HepG2 (cell line): ENCODE measurements around the gene TPPP2. TPM values are rescaled to one million over a fixed set of nuclear protein-coding genes. Genes with fewer than 3 reads are reported as not detected.

Source experiments
- CBX5 ChIP-seq: sonication (generic); formaldehyde crosslinking; IDR thresholded peaks from 2 replicates; pipeline ENCODE4 v1.4.0; 2020; ENCODE audit warnings: missing genetic modification reagents, borderline replicate concordance
- FOSL1 ChIP-seq: sonication (generic); formaldehyde crosslinking; IDR thresholded peaks from 2 replicates; pipeline ENCODE4 v1.9.0; 2021; ENCODE audit warnings: missing genetic modification reagents, borderline replicate concordance
- FOSL2 ChIP-seq: sonication (generic); formaldehyde crosslinking; IDR thresholded peaks from 2 replicates; pipeline ENCODE4 v1.4.0; 2020; ENCODE audit warnings: missing genetic modification reagents
- IRF2 ChIP-seq: IDR thresholded peaks from 2 replicates; pipeline ENCODE4 v1.6.1; 2018; ENCODE audit warnings: missing genetic modification reagents, missing compliant biosample characterization
- MEF2D ChIP-seq: sonication (generic); formaldehyde crosslinking; IDR thresholded peaks from 2 replicates; pipeline ENCODE4 v1.5.1; 2020; ENCODE audit warnings: mild to moderate bottlenecking, missing genetic modification reagents
- MYC ChIP-seq: sonication (generic); formaldehyde crosslinking; IDR thresholded peaks from 2 replicates; pipeline ENCODE4 v1.9.0; 2021; ENCODE audit warnings: missing genetic modification reagents, borderline replicate concordance
- POGZ ChIP-seq: sonication (generic); formaldehyde crosslinking; IDR thresholded peaks from 2 replicates; pipeline ENCODE4 v1.4.0; 2020; ENCODE audit warnings: mild to moderate bottlenecking, missing genetic modification reagents
- RBAK ChIP-seq: sonication (generic); formaldehyde crosslinking; IDR thresholded peaks from 2 replicates; pipeline ENCODE4 v1.5.1; 2020; ENCODE audit warnings: mild to moderate bottlenecking, missing genetic modification reagents
- TBL1XR1 ChIP-seq: fragments of 150-350 bp; IDR thresholded peaks from 2 replicates; pipeline ENCODE4 v1.6.1; 2014; ENCODE audit warnings: borderline replicate concordance, low read length; ENCODE audit not compliant: partially characterized antibody
- ZBTB20 ChIP-seq: sonication (generic); formaldehyde crosslinking; IDR thresholded peaks from 2 replicates; pipeline ENCODE4 v1.8.1; 2023; ENCODE audit warnings: missing genetic modification reagents, low read depth, mild to moderate bottlenecking, borderline replicate concordance
- ZNF747 ChIP-seq: sonication (generic); formaldehyde crosslinking; IDR thresholded peaks from 2 replicates; pipeline ENCODE4 v1.8.1; 2023; ENCODE audit warnings: missing genetic modification reagents, mild to moderate bottlenecking, borderline replicate concordance
- ZNF891 ChIP-seq: sonication (generic); formaldehyde crosslinking; IDR thresholded peaks from 2 replicates; pipeline ENCODE4 v1.5.0; 2020; ENCODE audit warnings: mild to moderate bottlenecking, missing genetic modification reagents
- polyA plus RNA-seq, 8 experiments: library from polyadenylated mRNA; depleted of rRNA in 3 of 8; stranded (reverse) in 7 of 8; unstranded in 1 of 8; fragments of >200 nt; fragmentation: Illumina TruSeq in 4 of 8; extraction: Trizol in 4 of 8; gene quantifications; 2 replicates each; pipeline versions ENCODE4 v1.2.1 to v1.2.3, GENCODE V29; 2011 to 2016; ENCODE audit warnings: low read depth in 4 of 8, missing spikeins in 1 of 8, mixed read lengths in 1 of 8; ENCODE audit not compliant: insufficient read depth in 1 of 8
- total RNA-seq, 5 experiments: library from RNA; depleted of rRNA; stranded (reverse); fragments of >200 nt; fragmentation: Illumina TruSeq; extraction: Trizol; gene quantifications; 2 replicates each; pipeline ENCODE4 v1.2.3, GENCODE V29; 2016; ENCODE audit warnings: low read depth in 1 of 5
- TF ChIP-seq, protein P1 (sequence below): sonication (generic); formaldehyde crosslinking; IDR thresholded peaks from 2 replicates; pipeline ENCODE4 v1.4.0; 2020; ENCODE audit warnings: mild to moderate bottlenecking, missing genetic modification reagents, borderline replicate concordance
- TF ChIP-seq, protein P2 (sequence below): IDR thresholded peaks from 2 replicates; pipeline ENCODE4 v1.6.1; 2016; ENCODE audit warnings: low read depth, missing genetic modification reagents, missing compliant biosample characterization
- TF ChIP-seq, protein P3 (sequence below): sonication (generic); formaldehyde crosslinking; IDR thresholded peaks from 2 replicates; pipeline ENCODE4 v1.4.0; 2020; ENCODE audit warnings: missing genetic modification reagents
- TF ChIP-seq, protein P4 (sequence below), 2 experiments: IDR thresholded peaks; 2 replicates each; pipeline ENCODE4 v1.6.1; 2011 to 2012; ENCODE audit warnings: low read length in 2 of 2, borderline replicate concordance in 1 of 2, low read depth in 1 of 2, mild to moderate bottlenecking in 1 of 2, moderate library complexity in 1 of 2

Gene TPPP2
- total and polyA plus RNA-seq, 2 of the 13 experiments (the other 11 are each of a cell fraction or from before 2014, with no cell fraction given), result 0.58 to 4.2 TPM

DNA sequence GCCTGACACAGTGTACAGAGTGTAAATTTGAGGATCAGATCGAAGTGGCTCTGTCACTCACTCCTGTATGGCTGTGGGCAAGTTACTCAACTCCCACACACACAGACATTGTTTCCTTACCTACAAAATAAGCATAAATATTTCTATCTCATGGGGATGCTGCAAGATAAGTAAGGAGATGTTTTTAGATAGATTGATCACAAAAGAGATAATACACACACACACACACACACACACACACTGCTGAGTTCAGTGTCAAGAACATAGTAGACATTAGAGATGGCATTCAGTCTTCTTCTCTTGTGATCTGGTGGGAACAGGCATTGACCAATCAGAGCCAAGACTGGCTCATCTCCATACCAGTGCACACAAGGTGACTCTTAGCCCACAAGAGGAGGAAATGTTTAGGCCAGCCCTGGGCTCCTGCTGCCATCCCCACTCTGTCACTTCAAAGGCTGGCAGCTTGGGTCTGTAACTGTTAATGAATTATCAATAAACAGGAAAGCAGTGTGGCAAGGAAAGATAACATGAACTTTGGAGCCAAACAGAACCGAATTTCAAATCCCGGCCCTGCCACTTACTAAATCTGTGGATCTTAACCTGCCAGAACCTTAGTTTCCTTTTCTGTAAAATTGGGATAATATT lies 24.2 kb downstream of the TPPP2 start (continued):
- TF ChIP-seq, protein P1, sequence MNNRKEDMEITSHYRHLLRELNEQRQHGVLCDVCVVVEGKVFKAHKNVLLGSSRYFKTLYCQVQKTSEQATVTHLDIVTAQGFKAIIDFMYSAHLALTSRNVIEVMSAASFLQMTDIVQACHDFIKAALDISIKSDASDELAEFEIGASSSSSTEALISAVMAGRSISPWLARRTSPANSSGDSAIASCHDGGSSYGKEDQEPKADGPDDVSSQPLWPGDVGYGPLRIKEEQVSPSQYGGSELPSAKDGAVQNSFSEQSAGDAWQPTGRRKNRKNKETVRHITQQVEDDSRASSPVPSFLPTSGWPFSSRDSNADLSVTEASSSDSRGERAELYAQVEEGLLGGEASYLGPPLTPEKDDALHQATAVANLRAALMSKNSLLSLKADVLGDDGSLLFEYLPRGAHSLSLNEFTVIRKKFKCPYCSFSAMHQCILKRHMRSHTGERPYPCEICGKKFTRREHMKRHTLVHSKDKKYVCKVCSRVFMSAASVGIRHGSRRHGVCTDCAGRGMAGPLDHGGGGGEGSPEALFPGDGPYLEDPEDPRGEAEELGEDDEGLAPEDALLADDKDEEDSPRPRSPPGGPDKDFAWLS (CRISPR knock-in tag), result no peak
- TF ChIP-seq MEF2D (CRISPR knock-in tag), result peak; percentile 81
- TF ChIP-seq, protein P2, sequence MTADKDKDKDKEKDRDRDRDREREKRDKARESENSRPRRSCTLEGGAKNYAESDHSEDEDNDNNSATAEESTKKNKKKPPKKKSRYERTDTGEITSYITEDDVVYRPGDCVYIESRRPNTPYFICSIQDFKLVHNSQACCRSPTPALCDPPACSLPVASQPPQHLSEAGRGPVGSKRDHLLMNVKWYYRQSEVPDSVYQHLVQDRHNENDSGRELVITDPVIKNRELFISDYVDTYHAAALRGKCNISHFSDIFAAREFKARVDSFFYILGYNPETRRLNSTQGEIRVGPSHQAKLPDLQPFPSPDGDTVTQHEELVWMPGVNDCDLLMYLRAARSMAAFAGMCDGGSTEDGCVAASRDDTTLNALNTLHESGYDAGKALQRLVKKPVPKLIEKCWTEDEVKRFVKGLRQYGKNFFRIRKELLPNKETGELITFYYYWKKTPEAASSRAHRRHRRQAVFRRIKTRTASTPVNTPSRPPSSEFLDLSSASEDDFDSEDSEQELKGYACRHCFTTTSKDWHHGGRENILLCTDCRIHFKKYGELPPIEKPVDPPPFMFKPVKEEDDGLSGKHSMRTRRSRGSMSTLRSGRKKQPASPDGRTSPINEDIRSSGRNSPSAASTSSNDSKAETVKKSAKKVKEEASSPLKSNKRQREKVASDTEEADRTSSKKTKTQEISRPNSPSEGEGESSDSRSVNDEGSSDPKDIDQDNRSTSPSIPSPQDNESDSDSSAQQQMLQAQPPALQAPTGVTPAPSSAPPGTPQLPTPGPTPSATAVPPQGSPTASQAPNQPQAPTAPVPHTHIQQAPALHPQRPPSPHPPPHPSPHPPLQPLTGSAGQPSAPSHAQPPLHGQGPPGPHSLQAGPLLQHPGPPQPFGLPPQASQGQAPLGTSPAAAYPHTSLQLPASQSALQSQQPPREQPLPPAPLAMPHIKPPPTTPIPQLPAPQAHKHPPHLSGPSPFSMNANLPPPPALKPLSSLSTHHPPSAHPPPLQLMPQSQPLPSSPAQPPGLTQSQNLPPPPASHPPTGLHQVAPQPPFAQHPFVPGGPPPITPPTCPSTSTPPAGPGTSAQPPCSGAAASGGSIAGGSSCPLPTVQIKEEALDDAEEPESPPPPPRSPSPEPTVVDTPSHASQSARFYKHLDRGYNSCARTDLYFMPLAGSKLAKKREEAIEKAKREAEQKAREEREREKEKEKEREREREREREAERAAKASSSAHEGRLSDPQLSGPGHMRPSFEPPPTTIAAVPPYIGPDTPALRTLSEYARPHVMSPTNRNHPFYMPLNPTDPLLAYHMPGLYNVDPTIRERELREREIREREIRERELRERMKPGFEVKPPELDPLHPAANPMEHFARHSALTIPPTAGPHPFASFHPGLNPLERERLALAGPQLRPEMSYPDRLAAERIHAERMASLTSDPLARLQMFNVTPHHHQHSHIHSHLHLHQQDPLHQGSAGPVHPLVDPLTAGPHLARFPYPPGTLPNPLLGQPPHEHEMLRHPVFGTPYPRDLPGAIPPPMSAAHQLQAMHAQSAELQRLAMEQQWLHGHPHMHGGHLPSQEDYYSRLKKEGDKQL, result peak; percentile 76
- peak; percentile 65; the same call in 1 of the 2 replicates for TF ChIP-seq MYC (CRISPR knock-in tag)
- TF ChIP-seq, protein P3, sequence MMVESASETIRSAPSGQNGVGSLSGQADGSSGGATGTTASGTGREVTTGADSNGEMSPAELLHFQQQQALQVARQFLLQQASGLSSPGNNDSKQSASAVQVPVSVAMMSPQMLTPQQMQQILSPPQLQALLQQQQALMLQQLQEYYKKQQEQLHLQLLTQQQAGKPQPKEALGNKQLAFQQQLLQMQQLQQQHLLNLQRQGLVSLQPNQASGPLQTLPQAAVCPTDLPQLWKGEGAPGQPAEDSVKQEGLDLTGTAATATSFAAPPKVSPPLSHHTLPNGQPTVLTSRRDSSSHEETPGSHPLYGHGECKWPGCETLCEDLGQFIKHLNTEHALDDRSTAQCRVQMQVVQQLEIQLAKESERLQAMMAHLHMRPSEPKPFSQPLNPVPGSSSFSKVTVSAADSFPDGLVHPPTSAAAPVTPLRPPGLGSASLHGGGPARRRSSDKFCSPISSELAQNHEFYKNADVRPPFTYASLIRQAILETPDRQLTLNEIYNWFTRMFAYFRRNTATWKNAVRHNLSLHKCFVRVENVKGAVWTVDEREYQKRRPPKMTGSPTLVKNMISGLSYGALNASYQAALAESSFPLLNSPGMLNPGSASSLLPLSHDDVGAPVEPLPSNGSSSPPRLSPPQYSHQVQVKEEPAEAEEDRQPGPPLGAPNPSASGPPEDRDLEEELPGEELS (CRISPR knock-in tag), result peak; percentile 99
- 0 out of 2 replicates have a peak, but pooled peaks have one; percentile 29 for TF ChIP-seq RBAK (CRISPR knock-in tag)
- no peak for TF ChIP-seq ZNF891 (CRISPR knock-in tag)
- TF ChIP-seq ZNF747 (CRISPR knock-in tag), result no peak
- peak; percentile 92 for TF ChIP-seq IRF2
- peak; percentile 73 for TF ChIP-seq FOSL2 (CRISPR knock-in tag)
- TF ChIP-seq, protein P4, sequence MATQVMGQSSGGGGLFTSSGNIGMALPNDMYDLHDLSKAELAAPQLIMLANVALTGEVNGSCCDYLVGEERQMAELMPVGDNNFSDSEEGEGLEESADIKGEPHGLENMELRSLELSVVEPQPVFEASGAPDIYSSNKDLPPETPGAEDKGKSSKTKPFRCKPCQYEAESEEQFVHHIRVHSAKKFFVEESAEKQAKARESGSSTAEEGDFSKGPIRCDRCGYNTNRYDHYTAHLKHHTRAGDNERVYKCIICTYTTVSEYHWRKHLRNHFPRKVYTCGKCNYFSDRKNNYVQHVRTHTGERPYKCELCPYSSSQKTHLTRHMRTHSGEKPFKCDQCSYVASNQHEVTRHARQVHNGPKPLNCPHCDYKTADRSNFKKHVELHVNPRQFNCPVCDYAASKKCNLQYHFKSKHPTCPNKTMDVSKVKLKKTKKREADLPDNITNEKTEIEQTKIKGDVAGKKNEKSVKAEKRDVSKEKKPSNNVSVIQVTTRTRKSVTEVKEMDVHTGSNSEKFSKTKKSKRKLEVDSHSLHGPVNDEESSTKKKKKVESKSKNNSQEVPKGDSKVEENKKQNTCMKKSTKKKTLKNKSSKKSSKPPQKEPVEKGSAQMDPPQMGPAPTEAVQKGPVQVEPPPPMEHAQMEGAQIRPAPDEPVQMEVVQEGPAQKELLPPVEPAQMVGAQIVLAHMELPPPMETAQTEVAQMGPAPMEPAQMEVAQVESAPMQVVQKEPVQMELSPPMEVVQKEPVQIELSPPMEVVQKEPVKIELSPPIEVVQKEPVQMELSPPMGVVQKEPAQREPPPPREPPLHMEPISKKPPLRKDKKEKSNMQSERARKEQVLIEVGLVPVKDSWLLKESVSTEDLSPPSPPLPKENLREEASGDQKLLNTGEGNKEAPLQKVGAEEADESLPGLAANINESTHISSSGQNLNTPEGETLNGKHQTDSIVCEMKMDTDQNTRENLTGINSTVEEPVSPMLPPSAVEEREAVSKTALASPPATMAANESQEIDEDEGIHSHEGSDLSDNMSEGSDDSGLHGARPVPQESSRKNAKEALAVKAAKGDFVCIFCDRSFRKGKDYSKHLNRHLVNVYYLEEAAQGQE (IDR thresholded peaks at IDR 0.05; ENCODE audit: borderline replicate concordance in 1 of 2, low read depth in 1 of 2, low read length in 2 of 2), result peak in 1 of 2 experiments; percentile 76; a peak in 1 of 4 replicates
- TF ChIP-seq ZBTB20 (CRISPR knock-in tag), result peak; percentile 88; the same call in 1 of the 2 replicates
- peak; percentile 56 for TF ChIP-seq POGZ
- peak; percentile 27 for TF ChIP-seq TBL1XR1
- no peak for TF ChIP-seq FOSL1 (CRISPR knock-in tag)
- peak; percentile 25; the same call in 1 of the 2 replicates for TF ChIP-seq CBX5 (CRISPR knock-in tag)
